Prostate gland (tissue), 2 donors: ENCODE results near the gene ARAP2. TPM values are rescaled to one million over a fixed set of nuclear protein-coding genes. Genes with fewer than 3 reads are reported as not detected.

Experiments
- DNase-seq: peaks from one replicate; pipeline ENCODE4 v3.0.0-alpha.2; 2019; ENCODE audit warnings: low spot score
- H3K27ac ChIP-seq, 2 donors: fragments of 200-600 bp; sonication (generic); 2 replicates each; pipeline ENCODE4 v1.5.1; 2017 to 2019
- H3K27me3 ChIP-seq: fragments of 200-600 bp; sonication (generic); replicated peaks from 2 replicates; pipeline ENCODE4 v1.5.1; 2019; ENCODE audit not compliant: insufficient read depth
- H3K36me3 ChIP-seq, 2 donors: fragments of 200-600 bp; sonication (generic); 1 replicate in 1 of 2; 2 replicates in 1 of 2; pipeline versions ENCODE4 v1.5.1 to v1.8.1; 2017 to 2019
- H3K4me1 ChIP-seq: fragments of 200-600 bp; sonication (generic); replicated peaks from 2 replicates; pipeline ENCODE4 v1.5.1; 2019
- H3K4me3 ChIP-seq, 2 donors: fragments of 200-600 bp; sonication (generic); 2 replicates each; pipeline ENCODE4 v1.5.1; 2017 to 2019
- H3K9me3 ChIP-seq: fragments of 200-600 bp; sonication (generic); 2 replicates; pipeline ENCODE4 v1.5.1; 2017
- POLR2A ChIP-seq: fragments of 450-650 bp; IDR thresholded peaks from one replicate; pipeline ENCODE4 v1.6.1; 2016; ENCODE audit warnings: antibody characterized with exemption, mild to moderate bottlenecking
- POLR2AphosphoS5 ChIP-seq: sonication (generic); formaldehyde crosslinking; IDR thresholded peaks from one replicate; pipeline ENCODE4 v1.6.1; 2017; ENCODE audit warnings: antibody characterized with exemption
- WGBS: methylation state at CpG from one replicate; pipeline ENCODE4 v1.1.5; 2018; 5-methylcytosine and 5-hydroxymethylcytosine counted together
- intact Hi-C: fragments of 100-400 bp; cut with DNase I; formaldehyde crosslinking; loops from one replicate; pipeline ENCODE4 v1.14.2; 2022
- total RNA-seq, 2 donors: library from RNA; depleted of rRNA; stranded (reverse); fragments of >200 nt; gene quantifications; one replicate each; pipeline ENCODE4 v1.1.0, GENCODE V29; 2016
- TF ChIP-seq, protein P1 (sequence below), 4 experiments: fragments of 200-600 bp in 2 of 4; fragments of 450-650 bp in 2 of 4; sonication (generic) in 2 of 4; IDR thresholded peaks; 1 replicate in 3 of 4; 2 replicates in 1 of 4; pipeline ENCODE4 v1.5.1; 2016 to 2019; ENCODE audit warnings: antibody characterized with exemption in 4 of 4, mild to moderate bottlenecking in 2 of 4, moderate library complexity in 2 of 4

Gene ARAP2
- total RNA-seq, 2 donors from 2014 or later = 10.3 to 97.8 TPM

DNA sequence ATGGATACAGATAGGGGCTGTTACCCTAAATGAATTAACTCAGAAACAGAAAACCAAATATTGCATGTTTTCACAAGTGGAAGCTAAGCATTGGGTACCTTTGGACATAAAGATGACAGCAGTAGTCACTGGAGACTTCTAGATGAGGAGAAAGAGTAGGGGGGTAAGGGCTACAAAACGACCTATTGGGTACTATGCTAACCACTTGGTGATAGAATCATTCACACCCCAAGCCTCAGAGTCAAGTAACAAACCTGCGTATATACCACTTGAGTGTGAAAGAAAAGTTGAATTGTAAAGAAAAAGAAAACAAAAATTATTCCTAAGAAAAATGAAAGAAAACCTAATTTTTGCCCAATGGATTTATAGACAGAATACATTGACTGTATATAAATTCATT is 7.7 kb upstream of the ARAP2 start:
- no peak overlapping the region for H3K4me3 ChIP-seq
- WGBS = 81% methylated on average over 2 of the region's 2 CpGs

DNA sequence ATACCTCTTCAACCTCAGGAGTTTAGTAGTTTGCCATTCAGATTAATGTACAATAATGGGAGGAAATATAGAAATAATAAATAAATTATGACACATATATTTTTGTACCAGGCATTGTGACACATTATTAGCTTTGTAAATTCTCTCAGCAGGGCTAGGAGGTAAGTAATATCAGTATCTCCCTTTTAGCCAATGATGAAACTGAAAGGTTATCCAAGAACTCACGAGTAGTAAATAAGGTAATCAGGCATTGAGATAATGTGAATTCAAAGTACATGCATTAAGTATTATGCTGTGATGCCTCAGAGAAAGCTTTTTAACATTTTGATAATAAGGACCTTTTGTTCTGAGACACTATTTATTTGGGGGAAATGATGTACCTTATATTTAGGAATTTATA is 5.3 kb upstream of the ARAP2 start:
- H3K36me3 ChIP-seq = no peaks in the 10 kb centered on the region
- H3K27me3 ChIP-seq = no peaks in the 10 kb centered on the region
- no peak for TF ChIP-seq POLR2AphosphoS5
- TF ChIP-seq, protein P1, sequence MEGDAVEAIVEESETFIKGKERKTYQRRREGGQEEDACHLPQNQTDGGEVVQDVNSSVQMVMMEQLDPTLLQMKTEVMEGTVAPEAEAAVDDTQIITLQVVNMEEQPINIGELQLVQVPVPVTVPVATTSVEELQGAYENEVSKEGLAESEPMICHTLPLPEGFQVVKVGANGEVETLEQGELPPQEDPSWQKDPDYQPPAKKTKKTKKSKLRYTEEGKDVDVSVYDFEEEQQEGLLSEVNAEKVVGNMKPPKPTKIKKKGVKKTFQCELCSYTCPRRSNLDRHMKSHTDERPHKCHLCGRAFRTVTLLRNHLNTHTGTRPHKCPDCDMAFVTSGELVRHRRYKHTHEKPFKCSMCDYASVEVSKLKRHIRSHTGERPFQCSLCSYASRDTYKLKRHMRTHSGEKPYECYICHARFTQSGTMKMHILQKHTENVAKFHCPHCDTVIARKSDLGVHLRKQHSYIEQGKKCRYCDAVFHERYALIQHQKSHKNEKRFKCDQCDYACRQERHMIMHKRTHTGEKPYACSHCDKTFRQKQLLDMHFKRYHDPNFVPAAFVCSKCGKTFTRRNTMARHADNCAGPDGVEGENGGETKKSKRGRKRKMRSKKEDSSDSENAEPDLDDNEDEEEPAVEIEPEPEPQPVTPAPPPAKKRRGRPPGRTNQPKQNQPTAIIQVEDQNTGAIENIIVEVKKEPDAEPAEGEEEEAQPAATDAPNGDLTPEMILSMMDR (IDR thresholded peaks at IDR 0.05) = no peak
- TF ChIP-seq POLR2A = no peak
- no peak overlapping the region for H3K4me3 ChIP-seq
- WGBS = 94% methylated on average over 1 of the region's 1 CpG
- intact Hi-C loops = no loop called here
- H3K4me1 ChIP-seq = no peaks in the 10 kb centered on the region
- DNase-seq = no peak
- H3K27ac ChIP-seq = no peak overlapping the region
- no peaks in the 10 kb centered on the region for H3K9me3 ChIP-seq

More for the DNA sequence above, 7.7 kb upstream of the ARAP2 start:
- Histone ChIP-seq H3K9me3 (no peaks in the 10 kb centered on the region), H3K36me3 (no peaks in the 10 kb centered on the region), H3K27ac (no peak overlapping the region), H3K27me3 (no peaks in the 10 kb centered on the region), H3K4me1 (no peaks in the 10 kb centered on the region)
- no peak for TF ChIP-seq POLR2AphosphoS5
- no peak for TF ChIP-seq POLR2A
- TF ChIP-seq, protein P1 (IDR thresholded peaks at IDR 0.05) = no peak
- DNase-seq = no peak
- intact Hi-C loops = no loop called here

DNA sequence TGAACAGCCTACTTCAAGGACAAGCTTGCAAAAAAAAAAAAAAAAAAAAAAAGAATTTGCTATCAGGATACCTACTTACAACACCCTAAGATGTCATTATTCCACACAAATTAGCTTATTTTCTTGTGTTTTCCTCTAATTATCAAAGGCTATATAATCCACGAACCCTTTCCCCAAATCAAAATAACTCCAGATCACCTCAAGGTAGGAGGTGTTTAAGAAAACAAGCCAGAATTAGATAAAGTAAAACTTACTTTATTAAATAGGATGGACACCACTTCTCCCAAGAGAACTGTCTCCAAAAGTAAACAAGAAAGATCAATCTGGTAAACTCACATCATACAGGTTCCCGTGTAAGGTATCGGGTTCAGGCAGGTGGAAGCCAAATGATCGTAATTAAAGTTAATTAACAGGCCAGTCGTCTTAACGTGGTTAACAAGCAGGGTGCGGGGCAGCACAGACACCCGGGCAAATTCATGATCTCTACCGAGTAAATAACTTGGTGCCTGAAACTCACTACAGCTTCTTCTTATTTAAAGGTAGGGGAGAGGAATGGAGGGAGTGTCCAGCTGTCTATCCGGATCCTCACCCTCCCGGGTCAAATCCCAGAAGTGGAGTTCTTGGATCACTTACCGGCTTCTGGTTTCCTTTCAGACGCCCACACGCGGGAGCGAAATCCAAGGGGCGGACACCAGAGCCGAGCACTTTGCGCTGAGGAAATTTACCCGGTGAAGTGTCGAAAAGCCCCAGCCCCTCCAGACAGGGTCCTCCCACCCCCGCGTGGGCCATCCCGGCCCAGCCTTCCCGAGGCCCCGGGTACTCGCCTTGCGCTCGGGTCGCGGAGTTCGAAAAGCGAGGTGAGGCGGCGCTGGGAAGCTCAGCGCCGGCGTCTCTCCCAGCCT is 708 bp downstream of the ARAP2 start:
- DNase-seq = peak; percentile 27
- TF ChIP-seq, protein P1 (IDR thresholded peaks at IDR 0.05) = no peak
- TF ChIP-seq POLR2A (no peak), POLR2AphosphoS5 (peak; percentile 5)
- H3K27ac ChIP-seq = peak overlapping the region; percentile 85 to 92

DNA sequence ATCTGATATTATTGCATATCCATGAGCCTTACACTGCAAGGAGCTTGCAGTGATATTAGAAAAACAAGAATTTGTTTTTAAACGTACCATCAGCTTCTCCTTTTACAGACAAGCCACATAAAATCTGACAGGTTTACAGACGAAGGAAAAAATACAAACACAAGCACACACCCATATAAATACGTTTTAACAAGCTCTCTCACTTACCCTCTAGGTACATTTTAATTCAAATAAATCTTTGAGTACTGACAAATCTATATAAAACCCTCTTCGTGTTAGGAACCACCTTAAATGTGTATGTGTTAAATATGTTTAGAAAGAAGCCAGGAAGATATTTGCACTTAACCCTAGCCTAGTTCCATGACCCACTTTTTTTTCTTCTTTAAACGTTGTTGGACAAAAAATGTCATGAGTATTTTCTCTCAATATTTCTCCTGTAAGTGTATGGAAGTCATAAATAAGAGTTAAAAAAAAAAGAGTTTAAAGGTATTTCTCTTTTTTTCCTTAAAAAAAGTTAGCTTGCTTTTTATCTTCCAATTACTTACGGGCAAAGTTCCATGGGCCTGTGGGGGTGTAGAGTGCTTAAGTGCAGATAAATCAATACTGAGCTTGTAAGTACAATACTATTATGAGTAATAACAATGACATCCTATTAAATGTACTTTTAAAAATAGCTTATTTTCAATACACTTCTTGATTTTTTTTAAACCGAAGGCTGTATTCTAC is 1.5 kb downstream of the ARAP2 start:
- no peaks in the 10 kb centered on the region for H3K27me3 ChIP-seq
- TF ChIP-seq, protein P1 (IDR thresholded peaks at IDR 0.05) = no peak
- no peak for TF ChIP-seq POLR2AphosphoS5
- no peak for TF ChIP-seq POLR2A
- no peaks in the 10 kb centered on the region for H3K36me3 ChIP-seq
- H3K4me1 ChIP-seq = no peaks in the 10 kb centered on the region
- peak overlapping the region in 1 of 2 donors; percentile 92 for H3K27ac ChIP-seq
- no peaks in the 10 kb centered on the region for H3K9me3 ChIP-seq
- peak overlapping the region; percentile 64 to 73 for H3K4me3 ChIP-seq
- no peak for DNase-seq
- WGBS = 23% methylated on average over 7 of the region's 7 CpGs
- intact Hi-C loops = no loop called here

More for the DNA sequence above, 708 bp downstream of the ARAP2 start:
- no peaks in the 10 kb centered on the region for H3K27me3 ChIP-seq
- WGBS = 1% methylated on average over 35 of the region's 38 CpGs
- H3K36me3 ChIP-seq = no peaks in the 10 kb centered on the region
- intact Hi-C loops = no loop called here
- H3K4me3 ChIP-seq = peak overlapping the region; percentile 64 to 73
- no peaks in the 10 kb centered on the region for H3K9me3 ChIP-seq
- no peaks in the 10 kb centered on the region for H3K4me1 ChIP-seq
